ENCODE measurements around the gene RYR2.

The RYR2 gene

GRCh38 chr1:237568955-237569354, 527.0 kb downstream of the RYR2 start:
- TF ChIP-seq CTCF (IDR thresholded peaks at IDR 0.05; ENCODE audit: low read depth, low read length), result no peak
- no peak overlapping the region for H3K4me3 ChIP-seq (replicated peaks in 1 of 2; ENCODE audit: low read depth in 2 of 2, low read length in 2 of 2)
- no peak for DNase-seq (ENCODE audit: low read depth in 2 of 2)

GRCh38 chr1:237570530-237570929, 528.5 kb downstream of the RYR2 start:
- no peak for TF ChIP-seq CTCF (IDR thresholded peaks at IDR 0.05; ENCODE audit: low read depth, low read length)
- no peak for DNase-seq (ENCODE audit: low read depth in 2 of 2)
- no peak overlapping the region for H3K4me3 ChIP-seq (replicated peaks in 1 of 2; ENCODE audit: low read depth in 2 of 2, low read length in 2 of 2)

GRCh38 chr1:237574536-237574935, 532.6 kb downstream of the RYR2 start:
- TF ChIP-seq CTCF (IDR thresholded peaks at IDR 0.05; ENCODE audit: low read depth, low read length), result no peak
- H3K4me3 ChIP-seq (replicated peaks in 1 of 2; ENCODE audit: low read depth in 2 of 2, low read length in 2 of 2), result no peak overlapping the region
- no peak for DNase-seq (ENCODE audit: low read depth in 2 of 2)

GRCh38 chr1:237578540-237578939, 536.6 kb downstream of the RYR2 start:
- DNase-seq (ENCODE audit: low read depth in 2 of 2), result no peak
- H3K4me3 ChIP-seq (replicated peaks in 1 of 2; ENCODE audit: low read depth in 2 of 2, low read length in 2 of 2), result no peak overlapping the region
- TF ChIP-seq CTCF (IDR thresholded peaks at IDR 0.05; ENCODE audit: low read depth, low read length), result no peak

- no peak for DNase-seq (ENCODE audit: low read depth in 2 of 2)
- no peak for TF ChIP-seq CTCF (IDR thresholded peaks at IDR 0.05; ENCODE audit: low read depth, low read length)
- H3K4me3 ChIP-seq (replicated peaks in 1 of 2; ENCODE audit: low read depth in 2 of 2, low read length in 2 of 2), result no peak overlapping the region
Observed at GRCh38 chr1:237580726-237581125, 538.7 kb downstream of the RYR2 start.

- TF ChIP-seq CTCF (IDR thresholded peaks at IDR 0.05; ENCODE audit: low read depth, low read length), result no peak
- no peak overlapping the region for H3K4me3 ChIP-seq (replicated peaks in 1 of 2; ENCODE audit: low read depth in 2 of 2, low read length in 2 of 2)
- DNase-seq (ENCODE audit: low read depth in 2 of 2), result no peak
Observed at GRCh38 chr1:237583270-237583669, 541.3 kb downstream of the RYR2 start.

- H3K4me3 ChIP-seq (replicated peaks in 1 of 2; ENCODE audit: low read depth in 2 of 2, low read length in 2 of 2), result no peak overlapping the region
- no peak for DNase-seq (ENCODE audit: low read depth in 2 of 2)
- TF ChIP-seq CTCF (IDR thresholded peaks at IDR 0.05; ENCODE audit: low read depth, low read length), result no peak
Observed at GRCh38 chr1:237583756-237584155, 541.8 kb downstream of the RYR2 start.

All from cardiac fibroblast (primary cell).